ENCODE measurements around the gene FLRT2.

Gene FLRT2

GRCh38 chr14:85527006-85527405, 2.9 kb upstream of the FLRT2 start:
- Histone ChIP-seq H3K9me3 (ENCODE audit: low read length) (no peaks in the 10 kb centered on the region), H3K9ac (ENCODE audit: low read length) (no peak overlapping the region), H3K36me3 (ENCODE audit: insufficient read depth, low read length) (no peaks in the 10 kb centered on the region), H3K4me1 (ENCODE audit: insufficient read depth, low read length, severe bottlenecking) (no peaks in the 10 kb centered on the region), H3K79me2 (ENCODE audit: insufficient read depth, low read length) (no peaks in the 10 kb centered on the region), H4K20me1 (ENCODE audit: insufficient read depth, low read length) (no peaks in the 10 kb centered on the region), H3K9me2 (ENCODE audit: low read depth, low read length) (no peaks in the 10 kb centered on the region), H3K4me3 (ENCODE audit: low read depth, low read length, poor library complexity, severe bottlenecking) (no peak overlapping the region), H3K4me2 (ENCODE audit: low read length) (no peak overlapping the region), H3F3A (ENCODE audit: insufficient read depth, low read length) (no peaks in the 10 kb centered on the region), H2AFZ (ENCODE audit: low read length) (no peak overlapping the region), H3K27ac (ENCODE audit: low read depth, low read length, poor library complexity, severe bottlenecking) (no peak overlapping the region), H3K27me3 (ENCODE audit: insufficient read depth, low read length) (no peaks in the 10 kb centered on the region)
- TF ChIP-seq CTCF (IDR thresholded peaks at IDR 0.05; ENCODE audit: low read length) (no peak), EZH2 (IDR thresholded peaks at IDR 0.05; ENCODE audit: borderline replicate concordance, low read length) (no peak)

GRCh38 chr14:85527445-85528035, 2.4 kb upstream of the FLRT2 start:
- Histone ChIP-seq H3K27me3 (ENCODE audit: insufficient read depth, low read length) (no peaks in the 10 kb centered on the region), H3F3A (ENCODE audit: insufficient read depth, low read length) (no peaks in the 10 kb centered on the region), H3K9me3 (ENCODE audit: low read length) (no peaks in the 10 kb centered on the region), H3K27ac (ENCODE audit: low read depth, low read length, poor library complexity, severe bottlenecking) (no peak overlapping the region), H3K4me1 (ENCODE audit: insufficient read depth, low read length, severe bottlenecking) (no peaks in the 10 kb centered on the region), H4K20me1 (ENCODE audit: insufficient read depth, low read length) (no peaks in the 10 kb centered on the region), H3K9me2 (ENCODE audit: low read depth, low read length) (no peaks in the 10 kb centered on the region), H3K9ac (ENCODE audit: low read length) (no peak overlapping the region), H3K4me2 (ENCODE audit: low read length) (no peak overlapping the region), H2AFZ (ENCODE audit: low read length) (no peak overlapping the region), H3K36me3 (ENCODE audit: insufficient read depth, low read length) (no peaks in the 10 kb centered on the region), H3K79me2 (ENCODE audit: insufficient read depth, low read length) (no peaks in the 10 kb centered on the region), H3K4me3 (ENCODE audit: low read depth, low read length, poor library complexity, severe bottlenecking) (no peak overlapping the region)
- no peak for TF ChIP-seq CTCF (IDR thresholded peaks at IDR 0.05; ENCODE audit: low read length)
- TF ChIP-seq EZH2 (IDR thresholded peaks at IDR 0.05; ENCODE audit: borderline replicate concordance, low read length), result no peak

GRCh38 chr14:85528080-85528896, 1.7 kb upstream of the FLRT2 start:
- Histone ChIP-seq H3F3A (ENCODE audit: insufficient read depth, low read length) (no peaks in the 10 kb centered on the region), H3K27me3 (ENCODE audit: insufficient read depth, low read length) (no peaks in the 10 kb centered on the region), H3K36me3 (ENCODE audit: insufficient read depth, low read length) (no peaks in the 10 kb centered on the region), H3K4me3 (ENCODE audit: low read depth, low read length, poor library complexity, severe bottlenecking) (no peak overlapping the region), H4K20me1 (ENCODE audit: insufficient read depth, low read length) (no peaks in the 10 kb centered on the region), H2AFZ (ENCODE audit: low read length) (no peak overlapping the region), H3K4me1 (ENCODE audit: insufficient read depth, low read length, severe bottlenecking) (no peaks in the 10 kb centered on the region), H3K27ac (ENCODE audit: low read depth, low read length, poor library complexity, severe bottlenecking) (no peak overlapping the region), H3K9me3 (ENCODE audit: low read length) (no peaks in the 10 kb centered on the region), H3K9me2 (ENCODE audit: low read depth, low read length) (no peaks in the 10 kb centered on the region), H3K4me2 (ENCODE audit: low read length) (no peak overlapping the region), H3K9ac (ENCODE audit: low read length) (no peak overlapping the region), H3K79me2 (ENCODE audit: insufficient read depth, low read length) (no peaks in the 10 kb centered on the region)
- TF ChIP-seq CTCF (IDR thresholded peaks at IDR 0.05; ENCODE audit: low read length), result no peak
- no peak for TF ChIP-seq EZH2 (IDR thresholded peaks at IDR 0.05; ENCODE audit: borderline replicate concordance, low read length)
